ENCODE results near the gene ZNF92.
"Not testable (repeated sequence)": the region's sequence is repeated elsewhere in the genome, so short reads cannot be mapped to it uniquely, and the experiment has no call there.

Gene ZNF92

DNA sequence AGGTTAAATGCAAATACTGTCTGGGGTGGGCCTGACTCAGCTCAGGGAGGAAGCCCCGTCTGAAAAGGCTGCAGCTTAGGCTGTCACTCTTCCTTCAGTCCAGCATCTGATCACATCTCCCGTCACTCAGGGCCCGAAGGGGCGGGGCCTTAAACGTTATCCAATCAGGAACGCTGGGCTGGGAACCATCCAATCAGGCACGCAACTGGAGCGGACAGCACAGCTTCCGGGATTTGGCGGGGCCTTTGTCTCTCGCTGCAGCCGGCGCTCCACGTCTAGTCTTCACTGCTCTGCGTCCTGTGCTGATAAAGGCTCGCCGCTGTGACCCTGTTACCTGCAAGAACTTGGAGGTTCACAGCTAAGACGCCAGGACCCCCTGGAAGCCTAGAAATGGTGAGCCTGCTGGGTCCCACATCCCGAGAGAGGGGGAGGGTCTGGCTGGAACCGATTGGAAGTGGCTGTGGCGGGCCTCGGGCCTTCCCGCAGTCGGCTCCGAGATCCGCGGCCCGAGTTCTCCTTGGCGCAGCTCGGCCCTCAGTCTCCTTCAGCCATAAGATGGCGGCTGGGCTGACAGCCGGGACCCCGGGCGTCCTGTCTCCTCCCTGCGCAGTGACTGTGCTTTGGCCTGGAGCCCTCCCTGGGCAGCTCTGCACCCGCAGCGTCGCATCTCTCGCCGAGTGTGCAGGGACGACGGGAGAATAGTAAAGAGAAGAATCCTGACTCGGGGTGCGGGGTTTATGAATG lies at the start of gene ZNF92:
Gene ZNF92 (plus strand): TSS at position 248 of the 744 bp plus-strand sequence. CDS start 143 bp downstream, at position 391.
- DNase-seq: peak; percentile 99

DNA sequence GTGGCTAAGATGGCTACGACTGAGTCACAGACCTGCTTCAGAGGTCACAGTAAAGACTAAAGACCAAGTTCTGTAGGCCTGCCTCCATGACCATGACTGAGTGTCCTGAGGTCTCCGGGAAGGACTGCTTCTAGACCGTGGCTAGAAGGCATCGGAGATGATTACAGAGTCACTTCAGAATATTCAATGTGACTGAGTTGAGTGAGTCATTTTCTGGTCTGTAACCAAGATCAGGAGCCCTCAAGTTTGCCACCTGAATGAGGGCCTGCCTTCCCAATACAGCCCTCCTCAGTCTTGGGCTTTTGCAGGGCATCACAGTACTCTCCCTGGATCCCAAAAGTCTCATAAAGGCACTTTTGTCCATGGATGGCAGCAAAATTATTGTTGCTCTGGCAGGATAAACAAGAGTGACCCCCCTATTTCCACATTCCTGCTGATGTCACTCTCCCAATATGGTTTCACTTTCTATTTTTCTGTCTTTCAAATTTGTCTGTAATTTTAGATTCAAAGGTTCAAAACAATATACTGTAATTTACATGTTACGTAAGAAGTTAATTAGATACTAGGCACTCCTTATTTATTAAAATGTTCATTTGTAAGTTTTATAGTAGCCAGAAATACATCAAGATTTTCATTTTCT lies 47.7 kb upstream of the ZNF92 start:
- DNase-seq: no peak

DNA sequence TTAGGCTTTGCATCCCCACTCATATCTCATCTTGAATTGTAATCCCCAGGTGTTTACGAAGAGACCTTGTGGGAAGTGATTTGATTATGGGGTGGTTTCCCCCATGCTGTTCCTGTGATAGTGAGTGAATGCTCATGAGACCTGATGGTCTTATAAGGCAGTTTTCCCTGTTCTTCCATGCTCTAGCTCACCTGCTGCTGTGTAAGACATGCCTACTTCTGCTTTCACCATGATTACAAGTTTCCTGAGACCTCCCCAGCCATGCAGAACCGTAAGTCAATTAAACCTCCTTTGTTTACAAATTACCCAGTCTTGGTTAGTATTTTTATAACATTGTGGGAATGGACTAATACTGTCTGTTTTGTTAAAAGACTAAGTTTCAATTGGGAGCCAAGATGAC lies 35.3 kb upstream of the ZNF92 start:
- no peak for DNase-seq

DNA sequence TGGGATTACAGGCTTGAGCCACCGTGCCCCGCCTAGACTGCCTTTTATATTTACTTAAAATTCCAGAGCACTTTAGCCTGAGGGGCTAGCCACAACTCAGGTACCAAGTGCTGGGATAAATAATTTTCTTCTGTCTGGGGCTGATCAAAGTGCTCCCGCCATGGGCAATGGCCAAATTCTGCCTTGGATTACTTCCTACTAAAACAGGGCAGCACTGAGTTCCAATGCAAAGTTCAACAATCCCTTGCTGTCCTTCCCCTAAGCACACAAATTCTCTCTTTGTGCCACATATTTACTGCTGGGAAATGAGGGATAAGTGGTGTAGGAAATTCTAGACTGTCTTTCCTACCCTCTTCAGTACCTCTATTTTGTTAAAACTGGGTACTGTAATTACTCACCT lies 34.4 kb upstream of the ZNF92 start:
- no peak for DNase-seq

DNA sequence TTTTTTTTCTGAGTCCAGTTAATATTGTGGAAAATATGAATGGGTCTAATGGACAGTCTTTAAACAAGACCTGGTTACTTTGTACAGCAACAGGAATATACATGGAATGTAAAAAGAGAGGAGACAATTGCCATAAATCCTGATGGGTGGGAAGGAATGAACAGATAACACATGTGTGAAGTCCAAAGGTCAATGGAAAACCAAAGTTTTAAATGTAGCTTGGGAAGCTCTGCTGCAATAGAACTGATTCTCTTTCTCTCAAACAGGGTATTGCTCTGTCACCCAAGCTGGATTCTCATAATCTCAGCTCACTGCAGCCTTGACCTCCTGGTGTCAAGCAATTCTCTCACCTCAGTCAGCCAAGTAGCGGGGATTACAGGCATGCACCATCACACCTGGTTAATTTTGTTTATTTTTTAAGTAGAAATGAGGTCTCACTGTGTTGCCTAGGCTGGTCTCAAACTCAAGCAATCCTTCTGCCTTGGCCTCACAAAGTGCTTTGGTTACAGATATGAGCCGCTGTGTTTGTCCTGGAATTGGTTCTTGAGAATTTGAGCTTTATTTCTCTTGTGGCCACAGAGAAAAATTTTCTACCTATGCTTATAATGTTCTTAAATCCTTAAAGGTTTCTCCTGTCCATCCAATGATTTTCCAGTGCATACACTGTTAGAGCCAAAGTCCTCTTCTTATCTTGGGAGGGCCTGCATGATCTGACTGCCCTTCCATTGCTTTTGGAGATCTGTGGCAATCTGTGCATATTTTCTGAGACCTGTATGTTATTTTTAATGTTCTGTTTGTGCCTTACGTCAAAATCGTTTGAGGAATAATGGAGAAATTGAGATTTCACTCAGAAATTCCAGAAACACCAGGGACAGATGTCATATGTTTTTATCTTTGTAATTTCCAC lies 30.7 kb upstream of the ZNF92 start:
- no peak for DNase-seq

DNA sequence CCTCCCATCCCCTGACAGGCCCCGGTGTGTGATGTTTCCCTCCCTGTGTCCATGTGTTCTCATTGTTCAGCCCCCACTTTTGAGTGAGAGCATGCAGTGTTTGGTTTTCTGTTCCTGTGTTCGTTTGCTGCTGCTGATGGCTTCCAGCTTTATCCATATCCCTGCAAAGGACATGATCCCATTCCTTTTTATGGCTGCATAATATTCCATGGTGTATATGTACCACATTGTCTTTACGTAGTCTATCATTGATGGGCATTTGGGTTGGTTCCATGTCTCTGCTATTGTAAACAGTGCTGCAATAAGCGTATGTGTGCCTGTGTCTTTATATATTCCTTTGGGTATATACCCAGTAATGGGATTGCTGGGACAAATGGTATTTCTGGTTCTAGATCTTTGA lies 29.1 kb upstream of the ZNF92 start:
- not testable (repeated sequence) for DNase-seq

DNA sequence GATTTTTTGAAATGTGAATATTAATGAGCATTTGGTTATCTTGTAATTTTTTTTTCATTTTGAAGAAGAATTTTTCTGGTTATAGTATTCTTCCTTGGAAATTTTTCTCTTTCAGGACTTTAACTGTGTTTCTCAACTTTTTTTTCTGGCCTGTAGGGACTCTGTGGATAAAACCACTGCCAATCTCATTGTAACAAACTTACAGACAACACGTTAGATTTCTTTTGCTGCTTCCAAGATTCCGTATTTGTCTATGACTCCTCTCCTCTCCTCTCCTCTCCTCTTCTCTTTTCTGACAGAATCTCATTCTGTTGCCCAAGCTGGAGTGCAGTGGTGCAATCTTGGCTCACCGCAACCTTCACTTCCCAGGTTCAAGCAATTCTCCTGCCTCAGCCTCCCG lies 19.4 kb upstream of the ZNF92 start:
- DNase-seq: no peak

DNA sequence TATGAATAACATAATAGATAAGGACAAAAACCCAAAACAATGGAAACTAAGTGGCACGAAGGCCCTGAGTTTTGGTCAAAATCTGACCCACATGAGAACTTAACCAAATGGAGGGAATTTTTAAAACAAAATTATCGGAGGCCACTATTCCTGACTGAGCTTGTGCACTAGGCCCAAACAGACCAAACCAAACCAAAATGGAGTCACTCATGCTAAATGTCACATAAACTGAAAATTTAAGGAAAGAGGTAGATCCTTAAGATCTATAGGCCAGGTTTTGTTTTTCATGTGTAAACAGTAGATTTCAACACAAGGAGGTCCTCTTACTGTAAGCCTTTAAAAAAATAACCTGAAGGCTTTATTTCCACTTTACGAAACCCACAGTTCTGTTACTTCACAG lies 3.8 kb upstream of the ZNF92 start:
- DNase-seq: no peak

DNA sequence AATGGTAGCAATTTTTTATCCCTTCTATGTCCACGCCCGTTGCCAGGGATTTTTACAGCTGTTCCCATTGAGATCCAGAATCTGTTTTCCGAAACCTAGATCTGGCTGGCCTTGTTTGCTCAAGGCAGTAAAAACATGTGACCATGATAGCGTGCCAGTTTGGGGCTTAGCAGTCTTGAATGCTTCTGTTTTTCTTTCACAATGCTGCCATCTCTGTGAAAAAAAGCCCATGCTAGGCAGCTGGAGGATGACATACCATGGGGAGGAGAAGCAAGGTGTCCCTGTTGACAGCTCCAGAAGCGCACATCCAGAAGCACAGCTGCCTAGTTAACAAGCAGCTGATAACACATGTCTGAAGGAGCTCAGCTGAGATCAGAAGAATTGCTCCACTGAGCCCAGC lies 2.2 kb upstream of the ZNF92 start:
- DNase-seq: peak; percentile 56

DNA sequence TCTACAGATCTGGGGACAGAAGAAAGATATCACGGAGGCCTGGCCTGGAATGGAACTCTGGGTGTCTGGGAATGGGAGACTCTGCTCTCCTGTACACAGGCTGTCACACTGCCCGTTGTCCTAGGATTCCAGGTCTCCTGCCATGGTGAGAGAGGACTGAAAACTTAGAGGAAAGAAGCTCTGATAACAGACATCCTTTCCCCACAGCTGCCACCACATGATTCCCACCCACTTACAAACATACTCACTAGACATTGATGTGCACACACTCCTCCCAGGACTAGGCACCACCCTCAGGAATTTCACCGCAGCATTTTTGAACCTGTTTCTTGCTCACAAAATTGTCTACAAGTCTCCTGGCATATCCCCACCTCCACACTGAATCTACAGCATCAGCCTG lies 5.7 kb downstream of the ZNF92 start:
- peak; percentile 30 for DNase-seq

DNA sequence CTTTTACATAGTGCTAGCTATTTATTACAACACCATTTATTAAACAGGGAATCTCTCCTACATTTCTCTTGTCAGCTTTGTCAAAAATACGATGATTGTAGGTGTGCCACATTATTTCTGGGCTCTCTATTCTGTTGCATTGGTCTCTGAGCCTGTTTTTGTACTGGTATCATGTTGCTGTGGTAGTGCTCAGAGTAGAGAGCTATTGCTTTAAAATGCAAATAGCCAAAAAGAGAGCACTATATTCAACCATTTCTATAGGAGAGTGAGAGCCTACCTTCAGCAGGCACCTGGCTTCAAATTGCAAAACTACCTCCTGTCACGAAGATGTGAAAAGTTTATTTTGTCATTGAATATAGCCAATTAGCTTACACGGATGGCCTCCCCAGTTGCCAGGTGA lies 8.1 kb downstream of the ZNF92 start:
- no peak for DNase-seq

DNA sequence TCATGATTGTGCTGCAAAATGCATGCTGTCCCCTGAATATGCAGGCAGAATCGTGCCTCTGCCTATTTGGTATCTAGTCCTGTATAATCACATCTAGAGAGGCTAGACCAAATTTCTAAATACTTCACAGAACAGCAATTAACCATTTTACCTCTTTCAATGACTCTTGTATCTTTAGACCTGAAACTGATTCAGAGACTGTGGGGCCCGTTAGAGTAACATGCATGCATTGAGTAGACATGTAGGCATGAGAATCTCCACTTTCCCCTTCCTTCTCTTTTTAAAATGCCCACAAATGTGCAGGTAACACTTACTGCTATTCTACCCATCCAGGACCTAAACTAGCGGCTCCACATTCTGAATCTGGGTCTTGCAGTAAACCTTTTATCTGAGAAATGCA lies 8.8 kb downstream of the ZNF92 start:
- no peak for DNase-seq

DNA sequence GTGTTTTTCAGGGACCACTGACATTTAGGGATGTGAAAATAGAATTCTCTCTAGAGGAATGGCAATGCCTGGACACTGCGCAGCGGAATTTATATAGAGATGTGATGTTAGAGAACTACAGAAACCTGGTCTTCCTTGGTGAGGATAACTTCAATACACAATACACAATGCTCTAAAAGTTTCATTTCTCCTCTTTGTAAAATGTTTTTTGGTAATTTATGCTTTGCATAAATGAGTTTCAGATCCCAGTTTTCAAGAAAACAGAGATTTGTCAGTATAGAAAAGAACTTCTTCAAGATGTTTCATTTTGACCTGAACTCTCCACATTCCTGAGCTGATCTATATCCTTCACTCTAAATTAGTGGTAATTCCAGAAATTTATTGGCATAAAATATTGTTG lies 14.2 kb downstream of the ZNF92 start:
- no peak for DNase-seq

DNA sequence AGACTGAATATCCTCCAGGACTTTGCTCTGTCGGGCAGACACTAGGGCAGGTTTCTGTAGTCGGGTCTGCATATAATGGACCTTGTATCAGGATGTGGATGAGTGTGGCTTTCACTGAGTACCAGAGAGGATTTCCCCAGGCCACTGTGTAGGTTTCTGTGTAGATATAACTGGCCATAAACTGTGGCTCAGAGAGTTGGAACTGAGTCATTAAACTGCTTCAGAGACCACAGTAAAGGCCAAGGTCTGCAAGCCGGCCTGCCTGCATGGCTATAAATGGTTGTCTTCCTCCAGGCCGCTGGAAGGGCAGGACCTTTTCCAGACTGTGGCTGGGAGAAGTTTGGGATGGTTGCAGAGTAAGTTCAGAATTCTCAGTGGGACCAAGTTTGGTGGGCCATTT lies 16.9 kb downstream of the ZNF92 start:
- DNase-seq: no peak

DNA sequence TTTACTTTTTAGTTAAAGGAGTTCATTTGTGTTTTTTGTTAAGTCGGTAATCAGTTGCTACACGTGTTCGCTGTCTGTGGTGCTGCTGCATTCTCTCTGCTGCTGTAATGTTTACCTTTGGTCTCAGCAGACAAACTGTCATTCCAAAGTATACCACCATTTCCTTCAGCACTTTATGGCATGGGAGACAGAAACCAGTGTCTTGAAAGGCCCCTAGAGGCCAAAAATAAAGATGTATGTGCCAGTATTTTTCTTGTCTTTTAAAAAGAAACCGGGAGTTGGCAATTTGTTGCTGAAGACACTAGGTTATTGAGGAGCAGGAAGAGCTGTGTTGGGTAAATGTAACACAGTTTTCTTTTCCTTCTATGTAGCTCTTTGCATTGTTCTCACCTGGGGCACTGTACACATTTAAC lies 24.1 kb downstream of the ZNF92 start:
- no peak for DNase-seq

DNA sequence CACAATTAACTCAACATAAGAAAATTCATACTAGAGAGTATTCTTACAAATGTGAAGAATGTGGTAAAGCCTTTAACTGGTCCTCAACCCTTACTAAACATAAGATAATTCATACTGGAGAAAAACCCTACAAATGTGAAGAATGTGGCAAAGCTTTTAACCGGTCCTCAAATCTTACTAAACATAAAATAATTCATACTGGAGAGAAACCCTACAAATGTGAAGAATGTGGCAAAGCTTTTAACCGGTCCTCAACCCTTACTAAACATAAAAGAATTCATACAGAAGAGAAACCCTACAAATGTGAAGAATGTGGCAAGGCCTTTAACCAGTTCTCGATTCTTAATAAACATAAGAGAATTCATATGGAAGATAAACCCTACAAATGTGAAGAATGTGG lies 25.0 kb downstream of the ZNF92 start:
- not testable (repeated sequence) for DNase-seq

DNA sequence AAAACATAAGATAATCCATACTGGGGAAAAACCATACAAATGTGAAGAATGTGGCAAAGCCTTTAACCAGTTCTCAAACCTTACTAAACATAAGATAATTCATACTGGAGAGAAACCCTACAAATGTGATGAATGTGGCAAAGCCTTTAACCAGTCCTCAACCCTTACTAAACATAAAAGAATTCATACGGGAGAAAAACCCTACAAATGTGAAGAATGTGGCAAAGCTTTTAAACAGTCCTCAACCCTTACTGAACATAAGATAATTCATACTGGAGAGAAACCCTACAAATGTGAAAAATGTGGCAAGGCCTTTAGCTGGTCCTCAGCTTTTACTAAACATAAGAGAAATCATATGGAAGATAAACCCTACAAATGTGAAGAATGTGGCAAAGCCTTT lies 25.4 kb downstream of the ZNF92 start:
- not testable (repeated sequence) for DNase-seq

DNA sequence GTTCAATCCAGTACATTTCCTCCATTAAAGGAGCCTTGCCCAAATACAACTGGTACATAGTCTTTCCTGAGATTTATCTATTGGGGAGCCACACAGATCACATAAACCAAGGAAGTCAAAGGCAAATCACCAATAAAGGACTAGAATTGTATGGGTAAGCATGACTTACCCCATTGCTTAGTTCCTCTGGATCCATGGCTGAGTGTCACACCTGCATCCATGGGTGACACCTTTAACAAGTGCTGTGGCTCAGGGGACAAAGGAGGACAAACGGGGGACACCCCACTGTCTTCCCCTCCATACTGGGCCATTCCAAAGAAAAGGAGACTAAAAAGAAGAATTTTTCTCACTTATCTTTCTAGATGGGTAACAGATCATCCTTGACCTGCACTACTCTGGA lies 30.4 kb downstream of the ZNF92 start:
- DNase-seq: no peak

DNA sequence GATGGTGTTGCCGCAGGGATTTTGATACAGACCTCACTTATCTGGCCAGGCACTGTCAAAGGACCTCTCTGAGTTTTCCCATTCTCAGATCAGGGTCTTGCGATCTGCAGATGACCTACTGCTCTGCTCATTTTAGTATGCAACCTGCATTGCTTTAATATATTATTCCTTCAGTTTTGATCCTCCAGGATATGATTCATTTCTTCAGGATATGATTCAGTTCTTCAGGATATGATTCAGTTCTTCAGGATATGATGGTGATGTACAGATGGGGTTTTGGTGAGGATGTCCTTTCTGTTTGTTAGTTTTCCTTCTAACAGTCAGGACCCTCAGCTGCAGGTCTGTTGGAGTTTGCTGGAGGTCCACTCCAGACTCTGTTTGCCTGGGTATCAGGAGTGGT lies 33.1 kb downstream of the ZNF92 start:
- not testable (repeated sequence) for DNase-seq

DNA sequence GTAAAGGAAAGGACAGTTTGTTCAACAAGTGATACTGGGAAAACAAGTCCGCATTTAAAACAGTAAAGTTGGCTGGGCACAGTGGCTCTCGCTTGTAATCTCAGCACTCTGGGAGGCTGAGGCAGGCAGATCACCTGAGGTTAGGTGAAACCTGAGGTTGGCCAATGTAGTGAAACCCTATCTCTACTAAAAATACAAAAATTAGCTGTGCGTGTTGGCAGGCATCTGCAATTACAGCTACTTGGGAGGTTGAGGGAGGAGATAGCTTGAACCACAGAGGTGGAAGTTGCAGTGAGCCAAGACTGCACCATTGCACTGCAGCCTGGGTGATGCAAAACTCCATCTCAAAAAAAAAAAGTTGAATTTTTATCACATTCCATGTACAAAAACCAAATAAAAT lies 35.7 kb downstream of the ZNF92 start:
- DNase-seq: no peak

DNA sequence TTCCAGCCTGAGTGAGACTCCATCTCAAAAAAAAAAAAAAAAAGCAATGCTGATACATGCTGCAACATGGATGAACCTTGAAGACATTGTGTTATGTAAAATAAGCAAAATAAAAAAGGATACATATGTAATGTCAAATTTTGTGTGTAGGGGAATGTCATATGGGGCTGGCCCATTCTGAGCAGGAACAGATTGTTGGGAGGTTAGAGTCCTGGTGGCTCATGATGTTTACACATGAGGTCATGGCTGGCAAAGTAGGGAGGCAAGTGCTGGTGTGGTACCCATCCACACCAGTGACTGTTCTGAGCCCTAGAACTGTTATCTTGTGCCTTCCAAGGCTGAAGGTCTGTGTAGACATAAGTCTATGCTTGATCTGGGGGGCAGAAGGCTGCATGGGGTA lies 37.6 kb downstream of the ZNF92 start:
- DNase-seq: no peak

DNA sequence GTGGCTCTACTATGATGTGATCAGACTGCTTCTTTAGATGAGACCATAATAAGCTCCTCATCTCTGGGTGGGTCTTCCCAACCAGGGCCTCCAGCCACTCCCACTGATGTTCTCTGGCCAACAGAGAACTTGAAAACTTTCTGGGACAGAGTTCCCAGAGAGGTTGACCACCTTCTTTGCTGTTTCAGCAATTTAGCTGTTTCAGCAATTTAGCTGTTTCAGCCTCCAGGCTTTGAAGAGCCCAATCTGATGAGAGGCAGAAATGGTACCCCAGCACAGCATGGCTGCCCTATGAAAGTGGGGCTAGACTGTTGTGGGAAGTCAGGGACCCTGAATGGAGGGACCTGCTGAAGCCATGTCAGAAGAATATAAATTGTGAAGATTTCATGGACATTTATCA lies 49.0 kb downstream of the ZNF92 start:
- DNase-seq: no peak

DNA sequence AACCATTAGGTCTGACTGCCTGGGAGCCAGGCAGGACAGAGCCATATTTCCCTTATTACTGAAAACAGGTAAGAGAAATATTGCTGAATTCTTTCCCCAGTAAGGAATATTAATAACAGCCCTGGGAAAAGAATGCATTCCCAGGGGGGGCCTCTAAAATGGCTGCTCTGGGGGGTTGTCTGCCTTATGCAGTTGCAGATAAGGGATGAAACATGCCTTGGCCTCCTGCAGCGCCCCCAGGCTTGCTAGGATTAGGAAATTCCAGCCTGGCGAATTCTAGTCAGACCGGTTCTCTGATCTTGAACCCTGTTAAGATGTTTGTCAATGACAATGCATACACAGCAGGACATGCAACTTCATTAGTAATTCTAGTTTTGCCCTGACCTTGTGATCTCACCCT lies 49.6 kb downstream of the ZNF92 start:
- DNase-seq: not testable (repeated sequence)

All from NCI-H82 (cell line).